GM21717 (cell line): ENCODE measurements around the gene KLF11.
A peak's percentile ranks its signal among the peaks of the same experiment; 100 is the strongest.
"Not testable (repeated sequence)": the region's sequence is repeated elsewhere in the genome, so short reads cannot be mapped to it uniquely, and the experiment has no call there.

ENCODE experiments used
- ATAC-seq: cut with Tn5 transposase; IDR thresholded peaks from one replicate; pipeline ENCODE4 v1.9.1; 2021; ENCODE audit warnings: mild to moderate bottlenecking, moderate library complexity; ENCODE audit not compliant: unreplicated experiment

KLF11 gene

GRCh38 chr2:10022966-10023662 is 20.2 kb upstream of the KLF11 start:
- ATAC-seq = no peak

GRCh38 chr2:10026940-10027569 is 16.3 kb upstream of the KLF11 start:
- ATAC-seq = no peak

- no peak for ATAC-seq
Measured at GRCh38 chr2:10027660-10028330, 15.6 kb upstream of the KLF11 start.

GRCh38 chr2:10028407-10028987 is 14.9 kb upstream of the KLF11 start:
- ATAC-seq = no peak

- ATAC-seq = peak; percentile 53
Measured at GRCh38 chr2:10028988-10029874, 14.1 kb upstream of the KLF11 start.

- ATAC-seq = no peak
Measured at GRCh38 chr2:10029875-10030223, 13.5 kb upstream of the KLF11 start.

GRCh38 chr2:10030311-10030736 is 13.0 kb upstream of the KLF11 start:
- ATAC-seq = no peak

- ATAC-seq = not testable (repeated sequence)
Measured at GRCh38 chr2:10030798-10031197, 12.6 kb upstream of the KLF11 start.

- ATAC-seq = no peak
Measured at GRCh38 chr2:10031886-10032745, 11.2 kb upstream of the KLF11 start.

- no peak for ATAC-seq
Measured at GRCh38 chr2:10032746-10033105, 10.6 kb upstream of the KLF11 start.

- ATAC-seq = no peak
Measured at GRCh38 chr2:10033251-10034006, 9.9 kb upstream of the KLF11 start.

GRCh38 chr2:10034333-10035052 is 8.9 kb upstream of the KLF11 start:
- ATAC-seq = no peak

- ATAC-seq = no peak
Measured at GRCh38 chr2:10035053-10035422, 8.3 kb upstream of the KLF11 start.

GRCh38 chr2:10035633-10036032 is 7.7 kb upstream of the KLF11 start:
- no peak for ATAC-seq

- no peak for ATAC-seq
Measured at GRCh38 chr2:10036095-10036884, 7.1 kb upstream of the KLF11 start.

- ATAC-seq = no peak
Measured at GRCh38 chr2:10038123-10038522, 5.2 kb upstream of the KLF11 start.

GRCh38 chr2:10038716-10039115 is 4.6 kb upstream of the KLF11 start:
- ATAC-seq = no peak
